CD4-positive, alpha-beta T cell (primary cell): ENCODE results near the gene UBE4B. TPM values are rescaled to one million over a fixed set of nuclear protein-coding genes. Genes with fewer than 3 reads are reported as not detected.

ENCODE experiments used
- ATAC-seq: fragments of 200-7000 bp; cut with Tn5 transposase; one replicate; pipeline ENCODE4 v1.10.0; 2022; ENCODE audit warnings: mild to moderate bottlenecking; ENCODE audit not compliant: poor library complexity
- CTCF ChIA-PET: fragments of 350-600 bp; sonication (Branson Sonifier 250); formaldehyde crosslinking; loops from one replicate; lab custom pipeline; 2021; ENCODE audit warnings: antibody characterized with exemption, inconsistent platforms; lab: Charles Lee
- POLR2A ChIA-PET: fragments of 350-600 bp; sonication (Branson Sonifier 250); formaldehyde crosslinking; loops from one replicate; lab custom pipeline; 2021; ENCODE audit warnings: antibody characterized with exemption, inconsistent platforms; lab: Charles Lee
- DNase-seq, 14 experiments: peaks; one replicate each; pipeline ENCODE4 v3.0.0-alpha.2; 2013 to 2020; ENCODE audit warnings: mixed read lengths in 2 of 14
- H3K27ac ChIP-seq, 2 donors: one replicate each; pipeline versions ENCODE4 v1.5.1 to v1.7.0; 2013; ENCODE audit warnings: low read length in 2 of 2, low read depth in 1 of 2, mild to moderate bottlenecking in 1 of 2
- H3K27me3 ChIP-seq, 2 experiments: 1 replicate in 1 of 2; 2 replicates in 1 of 2; pipeline versions ENCODE4 v1.6.1 to v1.7.0; 2013; ENCODE audit warnings: low read length in 2 of 2, control low read depth in 1 of 2, mild to moderate bottlenecking in 1 of 2, moderate library complexity in 1 of 2; ENCODE audit not compliant: insufficient read depth in 2 of 2, control insufficient read depth in 1 of 2
- H3K36me3 ChIP-seq: one replicate; pipeline ENCODE4 v1.6.1; 2013; ENCODE audit warnings: low read length, control low read depth; ENCODE audit not compliant: insufficient read depth
- H3K4me1 ChIP-seq: one replicate; pipeline ENCODE4 v1.6.1; 2013; ENCODE audit warnings: low read length, control low read depth; ENCODE audit not compliant: insufficient read depth
- H3K4me3 ChIP-seq: one replicate; pipeline ENCODE4 v1.5.1; 2013; ENCODE audit warnings: mild to moderate bottlenecking, low read length, moderate library complexity
- H3K9me3 ChIP-seq, 2 experiments: 1 replicate in 1 of 2; 2 replicates in 1 of 2; pipeline versions ENCODE4 v1.6.1 to v1.7.0; 2013; ENCODE audit warnings: low read length in 2 of 2, mild to moderate bottlenecking in 2 of 2, control low read depth in 1 of 2, moderate library complexity in 1 of 2; ENCODE audit not compliant: control insufficient read depth in 1 of 2, insufficient read depth in 1 of 2
- H3K27ac Mint-ChIP-seq: one replicate; pipeline ENCODE4 v1.8.0; 2020; ENCODE audit warnings: mixed read lengths
- H3K27me3 Mint-ChIP-seq: one replicate; pipeline ENCODE4 v1.8.0; 2021; ENCODE audit warnings: mixed read lengths
- H3K36me3 Mint-ChIP-seq: one replicate; pipeline ENCODE4 v1.8.0; 2021; ENCODE audit warnings: low read depth, mixed read lengths
- H3K4me1 Mint-ChIP-seq: one replicate; pipeline ENCODE4 v1.8.0; 2021; ENCODE audit warnings: low read depth, mixed read lengths
- H3K4me3 Mint-ChIP-seq: one replicate; pipeline ENCODE4 v1.8.0; 2020; ENCODE audit warnings: mild to moderate bottlenecking, mixed read lengths
- H3K9me3 Mint-ChIP-seq: one replicate; pipeline ENCODE4 v1.8.0; 2020; ENCODE audit warnings: mixed read lengths
- intact Hi-C, 2 experiments: fragments of 100-400 bp; cut with DNase I in 1 of 2; cut with micrococcal nuclease in 1 of 2; formaldehyde crosslinking; loops; one replicate each; pipeline versions ENCODE4 v1.15.1 to v1.9.0; 2023 to 2025; cut with DNase I, micrococcal nuclease
- total RNA-seq, 174 experiments: library from RNA in 2 of 174; stranded (reverse) in 2 of 174; gene quantifications; one replicate each; pipeline ENCODE4 v1.2.3 and lab custom pipeline; 2021 to 2026
- TF ChIP-seq, protein P1 (sequence below): fragments of 200-600 bp; IDR thresholded peaks from one replicate; pipeline ENCODE4 v1.8.0; 2022; ENCODE audit warnings: antibody characterized with exemption, mild to moderate bottlenecking

Gene UBE4B
- total RNA-seq, 2 experiments from 2014 or later: 27.9 to 28.7 TPM

DNA sequence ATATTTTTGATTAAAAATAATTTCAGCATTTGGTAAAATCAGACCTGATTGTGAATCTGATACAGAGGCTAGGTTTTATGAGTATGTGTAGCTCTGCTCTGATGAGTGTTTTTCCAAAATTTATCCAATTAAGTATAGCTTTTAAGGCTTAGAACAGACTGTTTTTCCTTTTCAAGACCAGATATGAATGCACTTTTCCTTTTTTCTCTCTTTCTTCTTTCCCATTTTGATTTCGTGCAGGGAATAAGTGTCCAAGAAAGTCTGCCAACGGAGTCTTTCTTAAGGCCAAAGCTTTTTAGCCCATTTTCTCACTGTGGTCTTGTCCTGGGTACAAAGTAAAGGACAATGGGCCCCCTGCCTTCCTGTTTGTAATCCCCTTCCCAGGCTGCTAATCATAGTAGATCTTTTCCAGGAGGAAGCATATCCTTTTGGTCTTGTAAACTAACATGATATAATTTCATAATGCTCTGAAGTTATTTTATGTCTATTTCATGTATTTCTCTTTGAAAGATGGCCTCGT, 180.5 kb downstream of the UBE4B start:
- ChIA-PET POLR2A (interaction anchor here (0.5 kb wide), 1 partner anchor 1928 kb away, joined by 3 read pairs; no protein-coding TSS in a partner anchor), CTCF (no interaction called here)
- ATAC-seq (no peak), DNase-seq (no peak)
- Histone ChIP-seq H3K4me3 (no peak overlapping the region), H3K36me3 (no peaks in the 10 kb centered on the region), H3K4me1 (peaks cover 21% of the 10 kb centered on the region), H3K27me3 (no peaks in the 10 kb centered on the region), H3K27ac (no peak overlapping the region), H3K9me3 (no peaks in the 10 kb centered on the region)
- no peaks in the 10 kb centered on the region for H3K9me3 Mint-ChIP-seq
- TF ChIP-seq, protein P1, sequence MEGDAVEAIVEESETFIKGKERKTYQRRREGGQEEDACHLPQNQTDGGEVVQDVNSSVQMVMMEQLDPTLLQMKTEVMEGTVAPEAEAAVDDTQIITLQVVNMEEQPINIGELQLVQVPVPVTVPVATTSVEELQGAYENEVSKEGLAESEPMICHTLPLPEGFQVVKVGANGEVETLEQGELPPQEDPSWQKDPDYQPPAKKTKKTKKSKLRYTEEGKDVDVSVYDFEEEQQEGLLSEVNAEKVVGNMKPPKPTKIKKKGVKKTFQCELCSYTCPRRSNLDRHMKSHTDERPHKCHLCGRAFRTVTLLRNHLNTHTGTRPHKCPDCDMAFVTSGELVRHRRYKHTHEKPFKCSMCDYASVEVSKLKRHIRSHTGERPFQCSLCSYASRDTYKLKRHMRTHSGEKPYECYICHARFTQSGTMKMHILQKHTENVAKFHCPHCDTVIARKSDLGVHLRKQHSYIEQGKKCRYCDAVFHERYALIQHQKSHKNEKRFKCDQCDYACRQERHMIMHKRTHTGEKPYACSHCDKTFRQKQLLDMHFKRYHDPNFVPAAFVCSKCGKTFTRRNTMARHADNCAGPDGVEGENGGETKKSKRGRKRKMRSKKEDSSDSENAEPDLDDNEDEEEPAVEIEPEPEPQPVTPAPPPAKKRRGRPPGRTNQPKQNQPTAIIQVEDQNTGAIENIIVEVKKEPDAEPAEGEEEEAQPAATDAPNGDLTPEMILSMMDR: no peak
- intact Hi-C loops: loop anchor here in 1 of 2 experiments (5.0 kb wide), 3 partner anchors 124 to 284 kb away; partner anchors contain the start of gene UBE4B
- peaks cover 60% of the 10 kb centered on the region for H3K4me1 Mint-ChIP-seq
- H3K27me3 Mint-ChIP-seq: peaks cover 4% of the 10 kb centered on the region
- H3K36me3 Mint-ChIP-seq: peaks cover 8% of the 10 kb centered on the region
- peak overlapping the region; percentile 71 for H3K4me3 Mint-ChIP-seq
- H3K27ac Mint-ChIP-seq: peak overlapping the region; percentile 59

DNA sequence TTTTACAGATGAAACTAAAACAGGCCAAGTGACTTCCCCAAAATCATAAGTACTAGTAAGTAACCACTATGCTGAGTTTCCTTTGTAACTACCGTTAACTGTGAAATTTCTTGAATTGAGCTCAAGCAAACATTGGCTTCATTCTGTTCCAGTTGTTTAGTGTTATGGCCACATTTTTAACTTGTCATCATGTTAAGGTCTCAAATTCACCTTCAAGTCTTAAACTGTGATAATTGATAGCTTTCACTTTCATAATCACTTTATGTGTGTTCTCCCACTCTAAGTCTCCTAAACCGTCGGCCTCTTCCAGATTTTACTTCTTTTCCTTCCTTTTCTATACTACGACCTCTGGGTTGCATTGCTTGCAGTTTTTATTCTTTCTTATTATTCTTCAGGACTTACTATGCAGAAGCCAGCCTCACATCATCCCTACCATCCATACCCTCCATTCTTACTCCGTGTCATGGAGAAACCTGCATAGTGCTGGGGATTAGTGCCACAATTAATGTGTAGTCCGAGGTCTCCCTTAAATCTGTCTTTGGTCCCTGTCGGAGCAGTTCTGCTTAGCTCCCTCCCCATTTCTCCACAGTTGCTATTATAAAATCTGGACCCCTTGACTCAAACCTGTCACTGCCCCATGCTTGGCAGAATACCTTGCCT, 183.5 kb downstream of the UBE4B start:
- Mint-ChIP-seq H3K4me1 (peaks cover 49% of the 10 kb centered on the region), H3K36me3 (peaks cover 8% of the 10 kb centered on the region), H3K27me3 (no peaks in the 10 kb centered on the region), H3K4me3 (peak overlapping the region; percentile 13), H3K27ac (no peak overlapping the region), H3K9me3 (no peaks in the 10 kb centered on the region)
- no peaks in the 10 kb centered on the region for H3K9me3 ChIP-seq
- H3K4me3 ChIP-seq: no peak overlapping the region
- intact Hi-C loops: no loop called here
- TF ChIP-seq, protein P1: no peak
- ChIA-PET CTCF (no interaction called here), POLR2A (no interaction called here)
- ATAC-seq (no peak), DNase-seq (peak in 1 of 14 experiments; percentile 33)
- no peaks in the 10 kb centered on the region for H3K36me3 ChIP-seq
- peaks cover 12% of the 10 kb centered on the region for H3K4me1 ChIP-seq
- no peak overlapping the region for H3K27ac ChIP-seq
- no peaks in the 10 kb centered on the region for H3K27me3 ChIP-seq

DNA sequence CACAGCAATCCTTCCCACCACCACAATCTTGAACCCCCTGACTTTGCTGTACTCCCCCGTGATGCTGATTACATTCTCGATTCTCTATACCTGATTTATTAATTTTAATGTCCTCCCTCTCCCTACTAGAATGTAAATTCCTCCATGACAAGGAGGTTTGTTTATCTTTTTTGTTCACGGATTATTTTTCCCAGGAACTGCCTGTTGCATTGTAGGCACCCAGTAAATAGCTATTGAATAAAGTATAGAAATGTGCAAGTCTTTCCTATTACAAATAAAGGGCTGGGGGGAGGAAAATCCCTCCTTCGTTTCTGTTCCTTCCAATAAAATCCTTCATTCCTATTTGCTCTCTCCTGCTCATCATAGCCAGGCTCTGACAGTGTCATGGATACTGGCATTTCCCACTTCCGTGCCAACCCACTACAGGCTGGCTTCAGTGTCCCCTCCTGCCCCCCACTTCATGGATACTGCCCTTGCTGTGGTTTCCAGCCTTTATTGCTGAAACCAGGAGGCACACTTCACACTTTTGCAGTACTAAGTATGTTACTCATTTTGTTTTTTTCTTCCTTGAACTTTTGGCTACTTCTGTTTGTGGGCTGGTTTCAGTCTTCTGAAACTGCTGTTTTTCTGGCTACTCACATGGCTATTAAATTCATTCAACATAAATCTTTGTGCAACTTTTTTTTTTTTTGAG, 185.1 kb downstream of the UBE4B start:
- H3K4me1 Mint-ChIP-seq: peaks cover 40% of the 10 kb centered on the region
- H3K9me3 Mint-ChIP-seq: no peaks in the 10 kb centered on the region
- no peak overlapping the region for H3K27ac ChIP-seq
- POLR2A ChIA-PET: interaction anchor here (1.9 kb wide), 1 partner anchor 8 kb away, joined by 4 read pairs; the partner anchor contains the start of gene KIF1B
- ATAC-seq: no peak
- no peaks in the 10 kb centered on the region for H3K27me3 Mint-ChIP-seq
- no peaks in the 10 kb centered on the region for H3K36me3 ChIP-seq
- peaks cover 4% of the 10 kb centered on the region for H3K4me1 ChIP-seq
- CTCF ChIA-PET: interaction anchor here (0.6 kb wide), 1 partner anchor 69 kb away, joined by 4 read pairs; no protein-coding TSS in a partner anchor
- TF ChIP-seq, protein P1: no peak
- H3K9me3 ChIP-seq: no peaks in the 10 kb centered on the region
- no peaks in the 10 kb centered on the region for H3K36me3 Mint-ChIP-seq
- H3K27me3 ChIP-seq: no peaks in the 10 kb centered on the region
- no peak overlapping the region for H3K4me3 Mint-ChIP-seq
- no peak for DNase-seq
- intact Hi-C loops: no loop called here
- no peak overlapping the region for H3K4me3 ChIP-seq
- H3K27ac Mint-ChIP-seq: no peak overlapping the region
